HepG2 (cell line): ENCODE measurements around the gene PRSS53. TPM values are rescaled to one million over a fixed set of nuclear protein-coding genes. Genes with fewer than 3 reads are reported as not detected.

ENCODE experiments used
- CBFB ChIP-seq: sonication (generic); formaldehyde crosslinking; IDR thresholded peaks from 2 replicates; pipeline ENCODE4 v1.4.0; 2020; ENCODE audit warnings: missing genetic modification reagents
- CC2D1A ChIP-seq: sonication (generic); formaldehyde crosslinking; IDR thresholded peaks from 2 replicates; pipeline ENCODE4 v1.8.1; 2023; ENCODE audit warnings: mild to moderate bottlenecking, missing genetic modification reagents
- CEBPB ChIP-seq: IDR thresholded peaks from 2 replicates; pipeline ENCODE4 v1.6.1; 2011; ENCODE audit warnings: low read depth, low read length, improper control_type of control experiment, borderline replicate concordance
- E2F5 ChIP-seq: sonication (generic); formaldehyde crosslinking; conservative IDR thresholded peaks from 2 replicates; pipeline ENCODE4 v1.4.0; 2020; ENCODE audit warnings: missing genetic modification reagents
- FOXK1 ChIP-seq: sonication (generic); formaldehyde crosslinking; IDR thresholded peaks from 2 replicates; pipeline ENCODE4 v1.4.0; 2020; ENCODE audit warnings: low read depth, missing genetic modification reagents, borderline replicate concordance
- HMGA1 ChIP-seq: sonication (generic); formaldehyde crosslinking; conservative IDR thresholded peaks from 2 replicates; pipeline ENCODE4 v1.4.0; 2020; ENCODE audit warnings: missing genetic modification reagents
- MAZ ChIP-seq, 2 experiments: sonication (generic) in 1 of 2; formaldehyde crosslinking in 1 of 2; IDR thresholded peaks; 2 replicates each; pipeline versions ENCODE4 v1.5.0 to v1.6.1; 2012 to 2020; ENCODE audit warnings: low read depth in 2 of 2, mild to moderate bottlenecking in 2 of 2, borderline replicate concordance in 1 of 2, improper control_type of control experiment in 1 of 2, low read length in 1 of 2, missing genetic modification reagents in 1 of 2, moderate library complexity in 1 of 2
- MYC ChIP-seq: sonication (generic); formaldehyde crosslinking; IDR thresholded peaks from 2 replicates; pipeline ENCODE4 v1.9.0; 2021; ENCODE audit warnings: missing genetic modification reagents, borderline replicate concordance
- SIX1 ChIP-seq: sonication (generic); formaldehyde crosslinking; IDR thresholded peaks from 2 replicates; pipeline ENCODE4 v1.4.0; 2020; ENCODE audit warnings: missing genetic modification reagents, borderline replicate concordance
- SNAPC4 ChIP-seq: sonication (generic); formaldehyde crosslinking; IDR thresholded peaks from 2 replicates; pipeline ENCODE4 v1.4.0; 2020; ENCODE audit warnings: mild to moderate bottlenecking, missing genetic modification reagents
- SOX5 ChIP-seq: IDR thresholded peaks from 2 replicates; pipeline ENCODE4 v1.6.1; 2016; ENCODE audit warnings: borderline replicate concordance
- SRF ChIP-seq: IDR thresholded peaks from 2 replicates; pipeline ENCODE4 v1.6.1; 2011; ENCODE audit warnings: mild to moderate bottlenecking, low read depth, low read length, moderate library complexity
- ZFP36L1 ChIP-seq: sonication (generic); formaldehyde crosslinking; IDR thresholded peaks from 2 replicates; pipeline ENCODE4 v1.8.0; 2022; ENCODE audit warnings: mild to moderate bottlenecking, missing genetic modification reagents, moderate library complexity
- ZNF784 ChIP-seq: sonication (generic); formaldehyde crosslinking; IDR thresholded peaks from 2 replicates; pipeline ENCODE4 v1.5.1; 2020; ENCODE audit warnings: missing genetic modification reagents, mild to moderate bottlenecking, borderline replicate concordance
- polyA plus RNA-seq, 8 experiments: library from polyadenylated mRNA; depleted of rRNA in 3 of 8; stranded (reverse) in 7 of 8; unstranded in 1 of 8; fragments of >200 nt; fragmentation: Illumina TruSeq in 4 of 8; extraction: Trizol in 4 of 8; gene quantifications; 2 replicates each; pipeline versions ENCODE4 v1.2.1 to v1.2.3, GENCODE V29; 2011 to 2016; ENCODE audit warnings: low read depth in 4 of 8, missing spikeins in 1 of 8, mixed read lengths in 1 of 8; ENCODE audit not compliant: insufficient read depth in 1 of 8
- total RNA-seq, 5 experiments: library from RNA; depleted of rRNA; stranded (reverse); fragments of >200 nt; fragmentation: Illumina TruSeq; extraction: Trizol; gene quantifications; 2 replicates each; pipeline ENCODE4 v1.2.3, GENCODE V29; 2016; ENCODE audit warnings: low read depth in 1 of 5
- TF ChIP-seq, protein P1 (sequence below), 2 experiments: sonication (generic) in 1 of 2; formaldehyde crosslinking in 1 of 2; IDR thresholded peaks; 2 replicates each; pipeline versions ENCODE4 v1.4.0 to v1.6.1; 2016 to 2020; ENCODE audit warnings: borderline replicate concordance in 1 of 2, low read depth in 1 of 2, mild to moderate bottlenecking in 1 of 2, missing genetic modification reagents in 1 of 2

Gene PRSS53
- total and polyA plus RNA-seq, 2 of the 13 experiments (the other 11 are each of a cell fraction or from before 2014, with no cell fraction given), result 2.2 to 7.4 TPM

- TF ChIP-seq MAZ (IDR thresholded peaks at IDR 0.05; ENCODE audit: borderline replicate concordance, low read depth, low read length) (0 out of 2 replicates have a peak, but pooled peaks have one; percentile 18), MAZ (CRISPR knock-in tag; IDR thresholded peaks at IDR 0.05; ENCODE audit: low read depth) (no peak; the same call in 1 of the 2 replicates), FOXK1 (CRISPR knock-in tag) (peak; percentile 98), HMGA1 (no peak), SNAPC4 (peak; percentile 76; the same call in 1 of the 2 replicates), SRF (peak; percentile 70; the same call in 1 of the 2 replicates), CBFB (CRISPR knock-in tag) (peak; percentile 78; the same call in 1 of the 2 replicates), SOX5 (CRISPR knock-in tag) (peak; percentile 79; the same call in 1 of the 2 replicates), CC2D1A (peak; percentile 76; the same call in 1 of the 2 replicates), MYC (peak; percentile 72), CEBPB (no peak), E2F5 (CRISPR knock-in tag) (no peak; the same call in 1 of the 2 replicates), ZNF784 (peak; percentile 95), SIX1 (CRISPR knock-in tag) (0 out of 2 replicates have a peak, but pooled peaks have one; percentile 47), ZFP36L1 (no peak)
- TF ChIP-seq, protein P1, sequence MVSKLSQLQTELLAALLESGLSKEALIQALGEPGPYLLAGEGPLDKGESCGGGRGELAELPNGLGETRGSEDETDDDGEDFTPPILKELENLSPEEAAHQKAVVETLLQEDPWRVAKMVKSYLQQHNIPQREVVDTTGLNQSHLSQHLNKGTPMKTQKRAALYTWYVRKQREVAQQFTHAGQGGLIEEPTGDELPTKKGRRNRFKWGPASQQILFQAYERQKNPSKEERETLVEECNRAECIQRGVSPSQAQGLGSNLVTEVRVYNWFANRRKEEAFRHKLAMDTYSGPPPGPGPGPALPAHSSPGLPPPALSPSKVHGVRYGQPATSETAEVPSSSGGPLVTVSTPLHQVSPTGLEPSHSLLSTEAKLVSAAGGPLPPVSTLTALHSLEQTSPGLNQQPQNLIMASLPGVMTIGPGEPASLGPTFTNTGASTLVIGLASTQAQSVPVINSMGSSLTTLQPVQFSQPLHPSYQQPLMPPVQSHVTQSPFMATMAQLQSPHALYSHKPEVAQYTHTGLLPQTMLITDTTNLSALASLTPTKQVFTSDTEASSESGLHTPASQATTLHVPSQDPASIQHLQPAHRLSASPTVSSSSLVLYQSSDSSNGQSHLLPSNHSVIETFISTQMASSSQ (IDR thresholded peaks at IDR 0.05; ENCODE audit: low read depth), result peak; percentile 41; the same call in 1 of the 2 replicates
- TF ChIP-seq, protein P1 (CRISPR knock-in tag; IDR thresholded peaks at IDR 0.05; ENCODE audit: borderline replicate concordance), result peak; percentile 67; the same call in 1 of the 2 replicates
Observed at GRCh38 chr16:31073970-31074813, 14.6 kb downstream of the PRSS53 start, which contains the start of the genes ZNF646 and ZNF668 (continued).
